Psoas muscle (tissue), 8 donors: ENCODE data around the gene ITIH1. TPM values are rescaled to one million over a fixed set of nuclear protein-coding genes. Genes with fewer than 3 reads are reported as not detected.
"Not testable (repeated sequence)": the region's sequence is repeated elsewhere in the genome, so short reads cannot be mapped to it uniquely, and the experiment has no call there.

Experiments used
- ATAC-seq, 4 donors: fragments of 200-7000 bp; cut with Tn5 transposase; one replicate each; pipeline ENCODE4 v1.9.1; 2020; ENCODE audit warnings: moderate library complexity in 3 of 4, mild to moderate bottlenecking in 2 of 4
- DNase-seq, 2 donors: peaks; one replicate each; pipeline ENCODE4 v3.0.0-alpha.2; 2020
- H3K27ac ChIP-seq: fragments of 200-600 bp; one replicate; pipeline ENCODE4 v1.8.0; 2022
- H3K27me3 ChIP-seq, 3 donors: fragments of 200-600 bp in 1 of 3; one replicate each; pipeline versions ENCODE4 v1.6.1 to v1.8.0; 2013 to 2022; ENCODE audit warnings: low read length in 2 of 3, mild to moderate bottlenecking in 2 of 3, moderate library complexity in 1 of 3; ENCODE audit not compliant: insufficient read depth in 3 of 3
- H3K36me3 ChIP-seq, 2 donors: fragments of 200-600 bp in 1 of 2; one replicate each; pipeline versions ENCODE4 v1.6.1 to v1.8.0; 2013 to 2022; ENCODE audit warnings: low read depth in 1 of 2, mild to moderate bottlenecking in 1 of 2, moderate library complexity in 1 of 2; ENCODE audit not compliant: insufficient read depth in 1 of 2
- H3K4me1 ChIP-seq: fragments of 200-600 bp; one replicate; pipeline ENCODE4 v1.8.0; 2022
- H3K4me3 ChIP-seq: fragments of 200-600 bp; one replicate; pipeline ENCODE4 v1.8.0; 2022; ENCODE audit warnings: mild to moderate bottlenecking
- H3K9me3 ChIP-seq: fragments of 200-600 bp; one replicate; pipeline ENCODE4 v1.8.0; 2022
- WGBS, 3 donors: extraction: QIAGEN DNeasy Blood & Tissue Kit; methylation state at CpG; one replicate each; pipeline versions ENCODE4 v1.1.6 to v1.1.7; 2013; 5-methylcytosine and 5-hydroxymethylcytosine counted together
- intact Hi-C, 2 donors: fragments of 100-400 bp; cut with DNase I; formaldehyde crosslinking; loops; one replicate each; pipeline versions ENCODE4 v1.11.0 to v1.14.2; 2022
- long read RNA-seq, 2 donors: library from polyadenylated mRNA; unstranded; transcript quantifications; one replicate each; pipeline ENCODE4 v2.0.0, GENCODE V29; 2021
- polyA plus RNA-seq, 3 donors: library from polyadenylated mRNA; stranded (reverse); fragments of 200-250 nt; gene quantifications; one replicate each; pipeline ENCODE4 v1.2.3, GENCODE V29; 2013
- total RNA-seq, 4 donors: library from RNA; stranded (reverse); fragmentation: NEBNext Ultra II Directional in 2 of 4; extraction: Animal tissue kit (Norgen Biotek cat#: 25700) in 2 of 4; gene quantifications; one replicate each; pipeline versions ENCODE4 v1.2.1 to v1.2.4, GENCODE V29; 2021 to 2023
- TF ChIP-seq, protein P1 (sequence below): fragments of 200-600 bp; IDR thresholded peaks from one replicate; pipeline ENCODE4 v1.8.0; 2022; ENCODE audit warnings: antibody characterized with exemption
- donor health status: healthy with polysubstance abuse.
- donor health status: DM: no; HTN: no; CAD: no; lungs with moderate emphysema.
- donor health status: Bipolar disorder and iron deficiency.
- donor health status: healthy.
- donor health status: DM: yes; HTN: yes; CAD: no.
- donor health status: DM: no; HTN: no; CAD: no.
- donor health status: DM: no; HTN: no; CAD: no.
- donor health status: DM: yes; HTN: yes; CAD: no.

The ITIH1 gene
- not detected for total RNA-seq
- polyA plus RNA-seq: under 1 TPM in 1 of 3 donors, not detected in 2; 0.03 TPM
- long read RNA-seq, donor 1: 0 reads
- long read RNA-seq, donor 2, partial matches to known transcripts: 0 of 1 reads
- long read RNA-seq, donor 2, other reads (novel, unspliced or antisense): 1 of 1 reads

DNA sequence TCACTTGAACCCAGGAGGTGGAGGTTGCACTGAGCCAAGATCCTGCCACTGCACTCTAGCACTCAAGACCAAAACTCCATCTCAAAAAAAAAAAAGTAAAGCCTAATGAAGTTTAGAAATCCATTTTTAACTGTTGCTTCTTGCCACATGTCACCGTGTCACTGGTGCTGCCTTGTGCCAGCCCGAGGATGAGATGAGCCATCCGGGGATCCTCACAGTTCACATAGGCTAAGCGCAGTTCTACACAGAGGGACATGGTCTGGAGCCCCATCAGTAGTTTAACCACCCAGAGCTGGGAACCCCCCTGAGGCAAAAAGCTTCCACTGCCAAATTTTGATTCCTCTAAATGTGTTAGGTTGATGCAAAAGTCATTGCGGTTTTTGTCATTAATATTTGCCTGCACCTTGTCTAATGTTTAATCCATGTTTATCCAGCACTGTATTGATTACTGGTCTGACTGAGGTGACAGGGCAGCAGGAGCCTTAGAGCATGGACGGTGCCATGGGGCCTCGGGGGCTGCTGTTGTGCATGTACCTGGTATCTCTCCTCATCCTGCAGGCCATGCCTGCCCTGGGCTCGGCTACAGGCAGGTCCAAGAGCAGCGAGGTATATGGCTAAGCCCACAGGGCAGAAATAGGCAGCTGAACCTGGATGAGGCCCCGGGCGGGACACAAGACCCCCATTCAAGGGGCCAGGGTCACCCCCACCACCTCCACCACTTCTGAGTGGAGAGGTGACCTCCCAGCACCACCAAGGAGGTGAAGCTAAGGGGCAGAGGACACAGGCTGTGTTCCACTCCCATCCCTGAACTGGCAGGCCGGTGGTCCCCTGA is at the start of gene ITIH1:
TSS of gene ITIH1 (plus strand) at position 473 of the 832 bp plus-strand sequence. CDS start at position 490, 17 bp downstream.
- Histone ChIP-seq H3K27ac (no peak within 1 kb of the TSS), H3K27me3 (no peaks in the 10 kb centered on the region), H3K36me3 (no peaks in the 10 kb centered on the region), H3K9me3 (no peaks in the 10 kb centered on the region), H3K4me1 (no peaks in the 10 kb centered on the region), H3K4me3 (no peak within 1 kb of the TSS)
- TF ChIP-seq, protein P1, sequence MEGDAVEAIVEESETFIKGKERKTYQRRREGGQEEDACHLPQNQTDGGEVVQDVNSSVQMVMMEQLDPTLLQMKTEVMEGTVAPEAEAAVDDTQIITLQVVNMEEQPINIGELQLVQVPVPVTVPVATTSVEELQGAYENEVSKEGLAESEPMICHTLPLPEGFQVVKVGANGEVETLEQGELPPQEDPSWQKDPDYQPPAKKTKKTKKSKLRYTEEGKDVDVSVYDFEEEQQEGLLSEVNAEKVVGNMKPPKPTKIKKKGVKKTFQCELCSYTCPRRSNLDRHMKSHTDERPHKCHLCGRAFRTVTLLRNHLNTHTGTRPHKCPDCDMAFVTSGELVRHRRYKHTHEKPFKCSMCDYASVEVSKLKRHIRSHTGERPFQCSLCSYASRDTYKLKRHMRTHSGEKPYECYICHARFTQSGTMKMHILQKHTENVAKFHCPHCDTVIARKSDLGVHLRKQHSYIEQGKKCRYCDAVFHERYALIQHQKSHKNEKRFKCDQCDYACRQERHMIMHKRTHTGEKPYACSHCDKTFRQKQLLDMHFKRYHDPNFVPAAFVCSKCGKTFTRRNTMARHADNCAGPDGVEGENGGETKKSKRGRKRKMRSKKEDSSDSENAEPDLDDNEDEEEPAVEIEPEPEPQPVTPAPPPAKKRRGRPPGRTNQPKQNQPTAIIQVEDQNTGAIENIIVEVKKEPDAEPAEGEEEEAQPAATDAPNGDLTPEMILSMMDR: no peak
- WGBS, 3 donors: 86 to 89% (median 86%) methylated on average over 12 of the region's 12 CpGs
- ATAC-seq (no peak), DNase-seq (no peak)
- intact Hi-C loops: loop anchor here in 1 of 2 donors (5.0 kb wide), 1 partner anchor 50 kb away; no protein-coding TSS in a partner anchor

- H3K4me3 ChIP-seq, ATAC-seq, H3K4me1 ChIP-seq, DNase-seq, H3K9me3 ChIP-seq, H3K27me3 ChIP-seq, intact Hi-C loops, H3K27ac ChIP-seq: not testable (repeated sequence)
- H3K36me3 ChIP-seq: peaks cover 7 to 25% of the 10 kb centered on the region in 2 donors
- 55 to 92% (median 56%) methylated on average over 3 of the region's 3 CpGs for WGBS, 3 donors
These were observed 48.6 kb upstream of the ITIH1 start for GRCh38 chr3:52728753-52729152.

DNA sequence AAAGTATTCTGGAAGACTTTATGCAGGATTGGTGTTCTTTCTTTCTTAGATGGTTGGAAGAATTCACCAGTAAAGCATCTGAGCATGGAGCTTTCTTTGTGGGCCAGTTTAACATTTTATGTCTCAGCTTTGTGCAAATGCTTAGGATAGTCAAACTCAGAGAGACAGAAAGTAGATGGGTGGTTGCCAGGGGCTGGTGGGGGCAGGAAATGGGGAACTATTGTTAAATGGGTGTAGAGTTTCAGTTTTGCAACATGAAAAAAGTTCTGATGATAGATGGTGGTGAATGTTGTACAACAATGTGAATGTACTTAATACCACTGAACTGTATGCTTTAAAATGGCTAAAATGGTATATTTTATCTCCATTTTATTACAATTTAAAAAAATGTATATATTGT is 46.7 kb upstream of the ITIH1 start:
- intact Hi-C loops: no loop called here
- Histone ChIP-seq H3K27me3 (no peaks in the 10 kb centered on the region), H3K36me3 (peaks cover 10 to 42% of the 10 kb centered on the region in 2 donors), H3K27ac (no peak overlapping the region), H3K4me3 (no peak overlapping the region), H3K9me3 (no peaks in the 10 kb centered on the region), H3K4me1 (no peaks in the 10 kb centered on the region)
- ATAC-seq (no peak), DNase-seq (no peak)
- TF ChIP-seq, protein P1: no peak

- no peak for ATAC-seq
- no peaks in the 10 kb centered on the region for H3K4me1 ChIP-seq
- WGBS, 3 donors: 80 to 93% (median 81%) methylated on average over 14 of the region's 14 CpGs
- no peaks in the 10 kb centered on the region for H3K9me3 ChIP-seq
- no peaks in the 10 kb centered on the region for H3K27me3 ChIP-seq
- peaks cover 10 to 51% of the 10 kb centered on the region in 2 donors for H3K36me3 ChIP-seq
- H3K27ac ChIP-seq: no peak overlapping the region
- no peak overlapping the region for H3K4me3 ChIP-seq
- TF ChIP-seq, protein P1: no peak
- DNase-seq: no peak
- intact Hi-C loops: no loop called here
These were observed 45.8 kb upstream of the ITIH1 start for GRCh38 chr3:52731590-52731989.

GRCh38 chr3:52733256-52733891 is 44.0 kb upstream of the ITIH1 start:
- no peaks in the 10 kb centered on the region for H3K27me3 ChIP-seq
- ATAC-seq: no peak

More at GRCh38 chr3:52733256-52733891, 44.0 kb upstream of the ITIH1 start:
- Histone ChIP-seq H3K9me3 (no peaks in the 10 kb centered on the region), H3K27ac (no peak overlapping the region), H3K36me3 (peaks cover 10 to 69% of the 10 kb centered on the region in 2 donors), H3K4me1 (no peaks in the 10 kb centered on the region), H3K4me3 (no peak overlapping the region)
- intact Hi-C loops: no loop called here
- TF ChIP-seq, protein P1: no peak
- WGBS, 3 donors: 86 to 96% (median 86%) methylated on average over 10 of the region's 10 CpGs
- no peak for DNase-seq
